Endothelial cell of umbilical vein (primary cell): ENCODE measurements around the gene RALGAPB. TPM values are rescaled to one million over a fixed set of nuclear protein-coding genes. Genes with fewer than 3 reads are reported as not detected.

Experiments used
- BruUV-seq: library from RNA; stranded (reverse); fragments of 400-500 nt; replicated peaks from 2 replicates; lab custom pipeline; 2021; lab: Mats Ljungman, UMichigan
- CTCF ChIA-PET: fragments of 300-600, 350-600 bp; sonication (Branson Sonifier 250); formaldehyde crosslinking; loops from one replicate; lab custom pipeline; 2021; ENCODE audit warnings: antibody characterized with exemption, inconsistent platforms; lab: Charles Lee
- POLR2A ChIA-PET: fragments of 300-600, 350-600 bp; sonication (Branson Sonifier 250); formaldehyde crosslinking; loops from one replicate; lab custom pipeline; 2021; ENCODE audit warnings: antibody characterized with exemption, inconsistent platforms; lab: Charles Lee
- DNase-seq: peaks from one replicate; pipeline ENCODE4 v3.0.0-alpha.2; 2011; ENCODE audit warnings: low read depth, low spot score
- FAIRE-seq: peaks from 2 replicates; lab custom pipeline; 2011; peaks lifted over from hg19 to GRCh38; lab: Jason Lieb, UNC
- H2AFZ ChIP-seq: 2 replicates; pipeline ENCODE4 v1.6.0; 2012; ENCODE audit warnings: low read depth, low read length, control low read depth, inconsistent platforms
- H3K27ac ChIP-seq: 2 replicates; pipeline ENCODE4 v1.5.1; 2011; ENCODE audit warnings: low read depth, mild to moderate bottlenecking, control low read depth, low read length, moderate library complexity; ENCODE audit not compliant: insufficient read depth
- H3K27me3 ChIP-seq, 2 experiments: 2 replicates each; pipeline versions ENCODE4 v1.6.0 to v1.6.1; 2011; ENCODE audit warnings: low read length in 2 of 2, mixed read lengths in 1 of 2; ENCODE audit not compliant: control insufficient read depth in 2 of 2, insufficient read depth in 2 of 2
- H3K36me3 ChIP-seq, 2 experiments: 2 replicates in 1 of 2; 3 replicates in 1 of 2; pipeline ENCODE4 v1.5.1; 2011; ENCODE audit warnings: low read length in 2 of 2, mild to moderate bottlenecking in 1 of 2, moderate library complexity in 1 of 2; ENCODE audit not compliant: control insufficient read depth in 2 of 2, insufficient read depth in 2 of 2; ENCODE audit errors: extremely low read depth in 1 of 2
- H3K4me1 ChIP-seq: 3 replicates; pipeline ENCODE4 v1.5.1; 2011; ENCODE audit warnings: mild to moderate bottlenecking, low read length; ENCODE audit not compliant: control insufficient read depth, insufficient read depth; ENCODE audit errors: extremely low read depth
- H3K4me2 ChIP-seq: 2 replicates; pipeline ENCODE4 v1.6.1; 2011; ENCODE audit warnings: low read length, control low read depth, mixed read lengths; ENCODE audit not compliant: insufficient read depth
- H3K4me3 ChIP-seq, 3 experiments: fragments of 200-600 bp in 1 of 3; sonication (generic), shearing (Covaris generic) in 1 of 3; replicated peaks in 1 of 3; 2 replicates each; pipeline ENCODE4 v1.5.1; 2011 to 2016; ENCODE audit warnings: control low read depth in 3 of 3, low read length in 3 of 3, mild to moderate bottlenecking in 2 of 3, inconsistent platforms in 1 of 3, low read depth in 1 of 3, moderate library complexity in 1 of 3; ENCODE audit not compliant: insufficient read depth in 1 of 3
- H3K79me2 ChIP-seq: 2 replicates; pipeline ENCODE4 v1.6.0; 2012; ENCODE audit warnings: low read length, inconsistent platforms; ENCODE audit not compliant: control insufficient read depth, insufficient read depth
- H3K9ac ChIP-seq: replicated peaks from 2 replicates; pipeline ENCODE3; 2011; ENCODE audit warnings: low read length, control low read depth; ENCODE audit not compliant: insufficient read depth; ENCODE audit errors: extremely low read depth
- H3K9me1 ChIP-seq: replicated peaks from 3 replicates; pipeline ENCODE4 v1.6.0; 2011; ENCODE audit warnings: mild to moderate bottlenecking, low read length; ENCODE audit not compliant: control insufficient read depth, insufficient read depth; ENCODE audit errors: extremely low read depth
- H3K9me3 ChIP-seq: replicated peaks from 2 replicates; pipeline ENCODE4 v1.5.1; 2012; ENCODE audit warnings: low read length, inconsistent platforms; ENCODE audit not compliant: control insufficient read depth, insufficient read depth
- H4K20me1 ChIP-seq: replicated peaks from 2 replicates; pipeline ENCODE3; 2011; ENCODE audit warnings: mild to moderate bottlenecking, low read length; ENCODE audit not compliant: control insufficient read depth, insufficient read depth; ENCODE audit errors: extremely low read depth
- FOS ChIP-seq: IDR thresholded peaks from 2 replicates; pipeline ENCODE4 v1.6.1; 2011; ENCODE audit warnings: mild to moderate bottlenecking, low read length, moderate library complexity, borderline replicate concordance; ENCODE audit not compliant: insufficient read depth
- POLR2A ChIP-seq: IDR thresholded peaks from 2 replicates; pipeline ENCODE4 v1.6.1; 2012; ENCODE audit warnings: low read depth, mild to moderate bottlenecking, control low read depth, low read length
- POLR2AphosphoS5 ChIP-seq: IDR thresholded peaks from 2 replicates; pipeline ENCODE4 v1.6.1; 2012; ENCODE audit warnings: low read depth, mild to moderate bottlenecking, control low read depth, low read length, moderate library complexity; ENCODE audit not compliant: insufficient read depth
- dilution Hi-C: fragments of 300-500 bp; cut with MboI; formaldehyde crosslinking; loops from one replicate; pipeline ENCODE4 v1.15.0; 2019; ENCODE audit warnings: low sequenced_read_pairs; ENCODE audit not compliant: extremely low pct_ligation_motif_present
- intact Hi-C: fragments of 100-400 bp; cut with micrococcal nuclease; formaldehyde crosslinking; loops from one replicate; pipeline ENCODE4 v1.10.0; 2022
- polyA plus RNA-seq, 4 experiments: library from polyadenylated mRNA; depleted of rRNA in 3 of 4; stranded (reverse) in 3 of 4; unstranded in 1 of 4; fragments of >200 nt; gene quantifications; 2 replicates each; pipeline versions ENCODE4 v1.2.1 to v1.2.3, GENCODE V29; 2011 to 2012; ENCODE audit warnings: missing spikeins in 1 of 4
- total RNA-seq: library from RNA; stranded (reverse); gene quantifications from 2 replicates; pipeline ENCODE4 v1.2.3, GENCODE V29; 2021

The RALGAPB gene
- total and polyA plus RNA-seq, 2 donors (not counting 3 experiments of a cell fraction or from before 2014, with no cell fraction given), result 12.8 to 38.7 TPM

GRCh38 chr20:38471245-38471644 lies 1.4 kb upstream of the RALGAPB start:
- DNase-seq, result no peak
- BruUV-seq, result no TSS peak
- intact Hi-C loops (no loop called here), dilution Hi-C loops (no loop called here)
- H3K4me3 ChIP-seq, result no peak overlapping the region
- FAIRE-seq, result no peak
- H4K20me1 ChIP-seq, result peaks cover 3% of the 10 kb centered on the region
- H3K36me3 ChIP-seq, result no peaks in the 10 kb centered on the region
- H3K9me1 ChIP-seq, result no peaks in the 10 kb centered on the region
- peaks cover 2 to 4% of the 10 kb centered on the region in 2 experiments for H3K27me3 ChIP-seq
- H3K79me2 ChIP-seq, result peaks cover 30% of the 10 kb centered on the region
- H3K4me2 ChIP-seq, result no peak overlapping the region
- H2AFZ ChIP-seq, result no peak overlapping the region
- no peak overlapping the region for H3K27ac ChIP-seq
- ChIA-PET CTCF (interaction anchor here (1.4 to 4.6 kb wide), 3 partner anchors 18 to 36 kb away, joined by 3 to 41 read pairs (median 35); partner anchors contain the start of gene SNHG17), POLR2A (no interaction called here)
- no peaks in the 10 kb centered on the region for H3K9me3 ChIP-seq
- no peak for TF ChIP-seq POLR2AphosphoS5
- no peak overlapping the region for H3K9ac ChIP-seq
- H3K4me1 ChIP-seq, result peaks cover 15% of the 10 kb centered on the region

- Histone ChIP-seq H3K9me3 (no peaks in the 10 kb centered on the region), H3K4me1 (peaks cover 15% of the 10 kb centered on the region), H3K36me3 (no peaks in the 10 kb centered on the region), H3K9me1 (no peaks in the 10 kb centered on the region), H3K4me3 (peak overlapping the region in 2 of 3 experiments; percentile 53 to 70), H3K4me2 (peak overlapping the region; percentile 80), H3K27ac (no peak overlapping the region), H3K27me3 (peaks cover 2 to 4% of the 10 kb centered on the region in 2 experiments), H3K9ac (peak overlapping the region; percentile 18), H2AFZ (peak overlapping the region; percentile 90), H4K20me1 (peaks cover 3% of the 10 kb centered on the region), H3K79me2 (peaks cover 38% of the 10 kb centered on the region)
- ChIA-PET CTCF (interaction anchor here (0.8 to 4.6 kb wide), 12 partner anchors 7 to 48 kb away, joined by 3 to 41 read pairs (median 4); partner anchors contain the start of gene SNHG17), POLR2A (interaction anchor here (1.0 to 3.0 kb wide), 3 partner anchors 13 to 37 kb away, joined by 3 to 13 read pairs (median 11); partner anchors contain the start of gene SNHG17)
- dilution Hi-C loops, result no loop called here
- DNase-seq, result no peak
- TF ChIP-seq POLR2A (no peak), FOS (no peak)
- FAIRE-seq, result no peak
- intact Hi-C loops, result loop anchor here (1.0 kb wide), 2 partner anchors 26 to 37 kb away; partner anchors contain the start of gene SNHG17
- BruUV-seq, result TSS peak; percentile 60
These were observed 593 bp upstream of the RALGAPB start for GRCh38 chr20:38471987-38472512.
